Neural crest cell (in vitro differentiated cells): Measurements from ENCODE around the gene KREMEN1. TPM values are rescaled to one million over a fixed set of nuclear protein-coding genes. Genes with fewer than 3 reads are reported as not detected.

ENCODE experiments used
- DNase-seq: peaks from one replicate; pipeline ENCODE4 v3.0.0; 2021; ENCODE audit warnings: low read depth, mixed read lengths, low spot score
- H3K27ac Mint-ChIP-seq: one replicate; pipeline ENCODE4 v1.8.0; 2021; ENCODE audit warnings: mild to moderate bottlenecking, mixed read lengths; ENCODE audit not compliant: unreplicated experiment
- H3K27me3 Mint-ChIP-seq: 2 replicates; pipeline ENCODE4 v1.8.0; 2021; ENCODE audit warnings: low read depth, mild to moderate bottlenecking, mixed read lengths
- H3K36me3 Mint-ChIP-seq: 2 replicates; pipeline ENCODE4 v1.8.0; 2021; ENCODE audit warnings: low read depth, mild to moderate bottlenecking, mixed read lengths
- H3K4me1 Mint-ChIP-seq: 2 replicates; pipeline ENCODE4 v1.8.0; 2021; ENCODE audit warnings: mixed read lengths
- H3K4me3 Mint-ChIP-seq: one replicate; pipeline ENCODE4 v1.8.0; 2021; ENCODE audit warnings: mild to moderate bottlenecking, mixed read lengths
- H3K9me3 Mint-ChIP-seq: 2 replicates; pipeline ENCODE4 v1.8.0; 2021; ENCODE audit warnings: mixed read lengths
- CTCF ChIP-seq: fragments of 200-600 bp; sonication (generic); conservative IDR thresholded peaks from 2 replicates; pipeline ENCODE4 v1.5.0; 2021; ENCODE audit warnings: antibody characterized with exemption, mild to moderate bottlenecking
- total RNA-seq: library from RNA; stranded (reverse); gene quantifications from 2 replicates; pipeline ENCODE4 v1.2.1, GENCODE V29; 2021

Gene KREMEN1
- total RNA-seq, 1 donor from 2014 or later = 3.9 TPM

- Mint-ChIP-seq H3K4me3 (no peak overlapping the region), H3K27ac (no peak overlapping the region), H3K27me3 (peaks cover 3% of the 10 kb centered on the region), H3K9me3 (peaks cover 7% of the 10 kb centered on the region), H3K4me1 (peaks cover 8% of the 10 kb centered on the region), H3K36me3 (peaks cover 11% of the 10 kb centered on the region)
- no peak for TF ChIP-seq CTCF
- DNase-seq = no peak
These were observed 102.5 kb downstream of the KREMEN1 start for GRCh38 chr22:29175312-29175835.

GRCh38 chr22:29183971-29184848 is 111.4 kb downstream of the KREMEN1 start:
- no peak for TF ChIP-seq CTCF
- Mint-ChIP-seq H3K36me3 (no peaks in the 10 kb centered on the region), H3K27me3 (peaks cover 3% of the 10 kb centered on the region), H3K9me3 (no peaks in the 10 kb centered on the region), H3K4me1 (peaks cover 7% of the 10 kb centered on the region), H3K4me3 (no peak overlapping the region), H3K27ac (no peak overlapping the region)
- DNase-seq = no peak

DNA sequence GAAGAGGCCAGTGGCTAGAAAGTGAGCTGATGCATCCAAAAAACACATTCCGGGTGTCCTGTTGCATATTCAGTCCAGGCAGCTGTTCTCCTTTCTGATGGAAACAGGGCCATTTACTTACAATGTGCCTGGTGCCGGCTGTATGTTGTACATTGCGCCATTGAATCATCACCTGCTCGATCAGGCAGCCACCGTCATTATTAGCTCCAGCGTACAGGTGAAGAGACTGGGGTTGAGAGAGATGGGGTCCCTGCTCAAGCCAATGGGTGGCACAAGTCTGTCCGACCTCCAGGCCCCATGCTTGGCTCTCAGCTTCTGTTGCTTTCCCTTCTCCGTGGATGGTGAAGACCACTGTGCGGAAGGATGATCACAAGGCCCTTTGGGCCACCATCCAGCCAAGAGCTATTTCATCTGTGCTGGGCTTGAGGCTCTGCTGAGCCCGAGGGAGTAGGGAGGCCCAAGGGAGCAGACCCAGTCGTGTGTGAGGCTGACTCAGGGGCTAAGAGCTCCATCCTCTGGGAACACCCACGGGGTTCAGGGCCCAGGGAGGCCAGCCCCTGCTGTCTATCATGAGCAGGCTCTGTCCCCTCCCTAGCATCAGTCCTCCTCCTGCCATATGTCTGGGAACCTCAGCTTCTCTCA is 112.1 kb downstream of the KREMEN1 start:
- H3K4me3 Mint-ChIP-seq = no peak overlapping the region
- DNase-seq = no peak
- H3K27me3 Mint-ChIP-seq = peaks cover 2% of the 10 kb centered on the region
- no peaks in the 10 kb centered on the region for H3K36me3 Mint-ChIP-seq
- no peak overlapping the region for H3K27ac Mint-ChIP-seq
- no peak for TF ChIP-seq CTCF
- H3K9me3 Mint-ChIP-seq = no peaks in the 10 kb centered on the region
- peaks cover 7% of the 10 kb centered on the region for H3K4me1 Mint-ChIP-seq

- no peak overlapping the region for H3K27ac Mint-ChIP-seq
- no peak for DNase-seq
- H3K36me3 Mint-ChIP-seq = no peaks in the 10 kb centered on the region
- TF ChIP-seq CTCF = no peak
- no peak overlapping the region for H3K4me3 Mint-ChIP-seq
- H3K9me3 Mint-ChIP-seq = no peaks in the 10 kb centered on the region
- H3K27me3 Mint-ChIP-seq = no peaks in the 10 kb centered on the region
- peaks cover 7% of the 10 kb centered on the region for H3K4me1 Mint-ChIP-seq
These were observed 113.5 kb downstream of the KREMEN1 start for GRCh38 chr22:29186302-29186701.

GRCh38 chr22:29187831-29188230 is 115.0 kb downstream of the KREMEN1 start:
- Mint-ChIP-seq H3K27me3 (no peaks in the 10 kb centered on the region), H3K36me3 (no peaks in the 10 kb centered on the region), H3K27ac (no peak overlapping the region), H3K4me1 (peaks cover 12% of the 10 kb centered on the region), H3K9me3 (no peaks in the 10 kb centered on the region), H3K4me3 (no peak overlapping the region)
- DNase-seq = no peak
- TF ChIP-seq CTCF = no peak
